Glutamatergic neuron (in vitro differentiated cells): ENCODE measurements around the gene CCP110. TPM values are rescaled to one million over a fixed set of nuclear protein-coding genes. Genes with fewer than 3 reads are reported as not detected.

Experiments
- DNase-seq: peaks from one replicate; pipeline ENCODE4 v3.0.0; 2022
- H3K27ac Mint-ChIP-seq: one replicate; pipeline ENCODE4 v1.8.0; 2020; ENCODE audit warnings: mild to moderate bottlenecking, mixed read lengths, inconsistent platforms; ENCODE audit not compliant: unreplicated experiment
- H3K27me3 Mint-ChIP-seq: one replicate; pipeline ENCODE4 v1.8.0; 2020; ENCODE audit warnings: mild to moderate bottlenecking, moderate library complexity, mixed read lengths, inconsistent platforms; ENCODE audit not compliant: unreplicated experiment
- H3K36me3 Mint-ChIP-seq: one replicate; pipeline ENCODE4 v1.8.0; 2020; ENCODE audit warnings: mild to moderate bottlenecking, mixed read lengths, inconsistent platforms; ENCODE audit not compliant: unreplicated experiment
- H3K4me1 Mint-ChIP-seq: one replicate; pipeline ENCODE4 v1.8.0; 2020; ENCODE audit warnings: mild to moderate bottlenecking, low read depth, mixed read lengths, inconsistent platforms; ENCODE audit not compliant: unreplicated experiment
- H3K4me3 Mint-ChIP-seq: one replicate; pipeline ENCODE4 v1.8.0; 2020; ENCODE audit warnings: mild to moderate bottlenecking, mixed read lengths, inconsistent platforms; ENCODE audit not compliant: unreplicated experiment
- H3K9me3 Mint-ChIP-seq: one replicate; pipeline ENCODE4 v1.8.0; 2020; ENCODE audit warnings: mild to moderate bottlenecking, moderate library complexity, mixed read lengths, inconsistent platforms; ENCODE audit not compliant: unreplicated experiment
- long read RNA-seq: library from polyadenylated mRNA; unstranded; transcript quantifications from one replicate; pipeline ENCODE4 v2.0.0, GENCODE V29; 2020; ENCODE audit not compliant: unreplicated experiment
- total RNA-seq: library from RNA; stranded (reverse); fragmentation: NEBNext Ultra II Directional; extraction: Animal tissue kit (Norgen Biotek cat#: 25700); gene quantifications from one replicate; pipeline ENCODE4 v1.2.1, GENCODE V29; 2021; ENCODE audit not compliant: unreplicated experiment
- TF ChIP-seq, protein P1 (sequence below): fragments of 200-600 bp; sonication (generic); IDR thresholded peaks from one replicate; pipeline ENCODE4 v1.5.0; 2021; ENCODE audit not compliant: partially characterized antibody, unreplicated experiment

Gene CCP110, protein sequence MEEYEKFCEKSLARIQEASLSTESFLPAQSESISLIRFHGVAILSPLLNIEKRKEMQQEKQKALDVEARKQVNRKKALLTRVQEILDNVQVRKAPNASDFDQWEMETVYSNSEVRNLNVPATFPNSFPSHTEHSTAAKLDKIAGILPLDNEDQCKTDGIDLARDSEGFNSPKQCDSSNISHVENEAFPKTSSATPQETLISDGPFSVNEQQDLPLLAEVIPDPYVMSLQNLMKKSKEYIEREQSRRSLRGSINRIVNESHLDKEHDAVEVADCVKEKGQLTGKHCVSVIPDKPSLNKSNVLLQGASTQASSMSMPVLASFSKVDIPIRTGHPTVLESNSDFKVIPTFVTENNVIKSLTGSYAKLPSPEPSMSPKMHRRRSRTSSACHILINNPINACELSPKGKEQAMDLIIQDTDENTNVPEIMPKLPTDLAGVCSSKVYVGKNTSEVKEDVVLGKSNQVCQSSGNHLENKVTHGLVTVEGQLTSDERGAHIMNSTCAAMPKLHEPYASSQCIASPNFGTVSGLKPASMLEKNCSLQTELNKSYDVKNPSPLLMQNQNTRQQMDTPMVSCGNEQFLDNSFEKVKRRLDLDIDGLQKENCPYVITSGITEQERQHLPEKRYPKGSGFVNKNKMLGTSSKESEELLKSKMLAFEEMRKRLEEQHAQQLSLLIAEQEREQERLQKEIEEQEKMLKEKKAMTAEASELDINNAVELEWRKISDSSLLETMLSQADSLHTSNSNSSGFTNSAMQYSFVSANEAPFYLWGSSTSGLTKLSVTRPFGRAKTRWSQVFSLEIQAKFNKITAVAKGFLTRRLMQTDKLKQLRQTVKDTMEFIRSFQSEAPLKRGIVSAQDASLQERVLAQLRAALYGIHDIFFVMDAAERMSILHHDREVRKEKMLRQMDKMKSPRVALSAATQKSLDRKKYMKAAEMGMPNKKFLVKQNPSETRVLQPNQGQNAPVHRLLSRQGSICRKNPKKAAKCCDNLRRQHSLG
- 19.7 TPM for total RNA-seq
- long read RNA-seq, partial matches to known transcripts = 0 of 1 reads
- long read RNA-seq, other reads (novel, unspliced or antisense) = 1 of 1 reads

DNA sequence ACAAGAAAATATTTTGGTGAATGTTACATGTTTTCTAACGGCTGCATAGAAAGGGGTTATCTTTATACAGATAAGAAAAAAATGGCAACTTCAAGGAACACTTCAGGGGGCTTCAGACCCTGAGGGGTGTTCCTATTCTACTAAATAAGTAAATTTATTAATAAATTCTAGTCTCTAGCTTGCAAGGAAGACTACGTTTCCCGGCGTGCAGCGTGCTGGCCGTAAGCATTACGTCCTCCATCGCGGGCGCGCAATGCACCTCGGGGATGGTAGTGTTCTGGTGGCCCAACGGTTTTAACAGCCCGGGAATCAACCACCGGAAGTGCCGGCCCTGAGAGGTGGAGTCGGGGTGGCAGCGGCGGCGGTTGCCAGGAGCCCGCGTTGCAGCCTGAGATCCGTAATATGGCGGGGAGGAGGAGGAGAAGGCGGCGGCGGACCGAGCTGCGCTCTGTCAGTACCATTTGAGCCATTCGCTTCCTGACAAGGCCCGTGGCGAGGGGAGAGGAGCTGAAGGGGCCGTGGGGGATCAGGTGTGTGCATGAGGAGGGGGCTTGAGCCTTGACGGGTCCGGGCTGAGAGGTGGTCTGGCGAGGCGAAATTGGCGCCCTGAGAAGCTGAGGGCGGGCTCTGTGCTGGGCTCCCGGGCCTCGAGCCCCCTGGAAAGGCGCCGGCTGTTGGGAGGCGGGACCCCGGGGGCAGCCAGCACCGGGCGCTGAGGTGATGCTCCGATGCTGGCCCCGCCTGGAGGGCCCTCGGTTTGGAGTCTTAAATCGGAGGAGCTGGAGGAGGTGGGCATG is at the start of gene CCP110:
CCP110 (plus strand) TSS at position 384 of the 797 bp plus-strand sequence. CDS start 3,940 bp downstream, outside the sequence.
- peak within 1 kb of the TSS; percentile 99 for H3K4me3 Mint-ChIP-seq
- H3K4me1 Mint-ChIP-seq = peaks cover 18% of the 10 kb centered on the region
- TF ChIP-seq, protein P1, sequence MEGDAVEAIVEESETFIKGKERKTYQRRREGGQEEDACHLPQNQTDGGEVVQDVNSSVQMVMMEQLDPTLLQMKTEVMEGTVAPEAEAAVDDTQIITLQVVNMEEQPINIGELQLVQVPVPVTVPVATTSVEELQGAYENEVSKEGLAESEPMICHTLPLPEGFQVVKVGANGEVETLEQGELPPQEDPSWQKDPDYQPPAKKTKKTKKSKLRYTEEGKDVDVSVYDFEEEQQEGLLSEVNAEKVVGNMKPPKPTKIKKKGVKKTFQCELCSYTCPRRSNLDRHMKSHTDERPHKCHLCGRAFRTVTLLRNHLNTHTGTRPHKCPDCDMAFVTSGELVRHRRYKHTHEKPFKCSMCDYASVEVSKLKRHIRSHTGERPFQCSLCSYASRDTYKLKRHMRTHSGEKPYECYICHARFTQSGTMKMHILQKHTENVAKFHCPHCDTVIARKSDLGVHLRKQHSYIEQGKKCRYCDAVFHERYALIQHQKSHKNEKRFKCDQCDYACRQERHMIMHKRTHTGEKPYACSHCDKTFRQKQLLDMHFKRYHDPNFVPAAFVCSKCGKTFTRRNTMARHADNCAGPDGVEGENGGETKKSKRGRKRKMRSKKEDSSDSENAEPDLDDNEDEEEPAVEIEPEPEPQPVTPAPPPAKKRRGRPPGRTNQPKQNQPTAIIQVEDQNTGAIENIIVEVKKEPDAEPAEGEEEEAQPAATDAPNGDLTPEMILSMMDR = no peak
- peaks cover 3% of the 10 kb centered on the region for H3K27me3 Mint-ChIP-seq
- H3K9me3 Mint-ChIP-seq = peaks cover 4% of the 10 kb centered on the region
- DNase-seq = peak; percentile 96
- H3K27ac Mint-ChIP-seq = peak within 1 kb of the TSS; percentile 88
- H3K36me3 Mint-ChIP-seq = no peaks in the 10 kb centered on the region

DNA sequence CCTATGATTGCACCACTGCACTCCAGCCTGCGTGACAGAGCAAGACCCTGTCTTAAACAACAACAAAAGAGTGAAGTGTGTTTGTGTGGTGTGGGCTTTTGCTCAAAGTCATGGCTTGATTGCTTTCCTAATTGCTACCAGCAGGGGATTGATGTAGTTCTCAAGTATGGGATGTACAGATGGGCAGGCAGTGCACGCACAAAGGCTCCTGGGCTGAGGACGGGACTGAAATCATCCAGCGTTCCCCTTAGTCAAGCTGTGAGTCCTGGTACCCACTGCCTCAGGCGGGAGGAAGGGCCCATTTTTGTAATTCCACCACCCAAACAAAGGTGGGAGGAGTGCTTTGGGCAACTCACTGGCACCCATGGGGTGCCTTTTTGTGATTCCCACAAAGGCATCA is 49.1 kb upstream of the CCP110 start:
- Mint-ChIP-seq H3K36me3 (no peaks in the 10 kb centered on the region), H3K9me3 (no peaks in the 10 kb centered on the region), H3K4me3 (no peak overlapping the region), H3K4me1 (no peaks in the 10 kb centered on the region), H3K27me3 (no peaks in the 10 kb centered on the region), H3K27ac (no peak overlapping the region)
- DNase-seq = no peak
- TF ChIP-seq, protein P1 = peak; percentile 28

DNA sequence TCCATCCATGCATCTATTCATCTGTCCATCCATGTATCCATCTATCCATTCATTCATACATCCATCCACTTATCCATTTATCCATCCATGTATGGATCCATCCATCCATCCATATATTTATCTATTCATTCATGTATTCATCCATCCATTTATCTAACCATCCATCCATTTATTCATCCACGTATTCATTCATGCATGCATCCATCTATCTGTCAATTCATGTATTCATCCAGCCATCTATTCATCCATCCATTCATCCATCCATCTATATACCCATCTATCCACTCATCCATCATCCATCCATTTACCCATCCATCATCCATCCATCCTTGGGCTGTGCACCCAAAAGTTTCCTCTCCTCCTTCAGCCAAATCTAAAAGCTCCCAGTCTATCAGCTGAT is 45.2 kb upstream of the CCP110 start:
- DNase-seq = no peak
- H3K36me3 Mint-ChIP-seq = no peaks in the 10 kb centered on the region
- H3K27me3 Mint-ChIP-seq = no peaks in the 10 kb centered on the region
- no peak overlapping the region for H3K4me3 Mint-ChIP-seq
- no peaks in the 10 kb centered on the region for H3K9me3 Mint-ChIP-seq
- TF ChIP-seq, protein P1 = no peak
- no peak overlapping the region for H3K27ac Mint-ChIP-seq
- H3K4me1 Mint-ChIP-seq = no peaks in the 10 kb centered on the region

DNA sequence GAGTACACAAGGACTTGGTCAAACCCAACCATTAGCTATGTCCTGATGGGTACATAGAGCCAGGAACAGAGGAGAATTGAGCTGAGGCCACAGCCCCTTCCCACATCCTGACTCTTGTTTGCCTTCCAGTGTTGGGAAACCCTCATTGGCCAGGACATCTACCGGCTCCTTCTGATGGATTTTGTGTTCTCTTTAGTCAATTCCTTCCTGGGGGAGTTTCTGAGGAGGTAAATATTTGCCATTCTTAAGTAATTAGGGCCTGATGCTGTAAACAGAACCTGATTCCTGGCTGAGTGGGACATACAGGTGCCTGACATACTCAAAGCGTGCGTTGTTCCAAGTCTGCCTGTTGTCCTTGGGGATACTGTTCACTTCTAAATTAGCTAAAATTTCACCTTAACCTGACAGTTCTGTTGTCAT is 44.4 kb upstream of the CCP110 start:
- Mint-ChIP-seq H3K36me3 (no peaks in the 10 kb centered on the region), H3K4me1 (no peaks in the 10 kb centered on the region), H3K9me3 (no peaks in the 10 kb centered on the region), H3K27ac (no peak overlapping the region), H3K4me3 (no peak overlapping the region), H3K27me3 (no peaks in the 10 kb centered on the region)
- TF ChIP-seq, protein P1 = no peak
- no peak for DNase-seq
